HG03139 (cell line): ENCODE measurements around the gene STMND1.

Experiments used
- ATAC-seq: cut with Tn5 transposase; IDR thresholded peaks from one replicate; pipeline ENCODE4 v1.9.1; 2021; ENCODE audit not compliant: unreplicated experiment

The STMND1 gene

DNA sequence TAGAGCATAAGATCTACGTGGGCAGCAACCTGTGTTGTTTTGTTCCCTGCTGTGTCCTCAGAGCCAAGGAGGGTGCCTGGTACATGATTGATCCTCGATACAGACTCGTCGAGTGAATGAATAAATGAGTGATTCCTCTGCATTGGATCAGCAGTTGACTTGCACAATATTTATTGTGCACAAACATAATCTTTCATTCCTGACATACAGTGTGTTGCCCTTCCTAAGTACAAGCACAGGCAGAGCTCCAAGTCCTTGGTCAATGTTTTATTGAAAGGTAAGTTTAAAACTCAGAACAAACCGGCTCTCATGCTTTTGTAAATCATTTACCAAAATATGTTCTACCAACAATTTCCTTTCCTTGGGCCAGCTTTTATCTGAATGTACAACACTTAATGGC, 57.4 kb downstream of the STMND1 start:
- ATAC-seq: no peak

DNA sequence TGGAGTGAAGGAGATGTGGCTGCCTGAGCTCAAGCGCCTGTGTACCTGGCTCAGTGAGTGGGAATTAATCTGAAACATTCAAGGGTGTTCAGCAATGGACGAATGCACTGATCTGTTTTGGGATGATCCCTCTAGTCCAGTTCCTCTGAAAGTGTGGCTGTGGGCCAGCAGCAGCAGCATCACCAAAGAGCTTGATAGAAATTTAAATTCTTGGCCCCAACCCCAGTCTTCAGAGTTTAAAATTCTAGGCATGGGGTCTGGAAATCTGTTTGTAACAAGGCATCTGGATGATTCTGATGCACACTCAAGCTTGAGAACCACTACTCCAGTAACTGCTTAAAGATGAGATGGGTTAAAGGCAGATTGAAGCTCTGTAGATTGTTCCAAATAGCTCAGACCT, 59.2 kb downstream of the STMND1 start:
- no peak for ATAC-seq

DNA sequence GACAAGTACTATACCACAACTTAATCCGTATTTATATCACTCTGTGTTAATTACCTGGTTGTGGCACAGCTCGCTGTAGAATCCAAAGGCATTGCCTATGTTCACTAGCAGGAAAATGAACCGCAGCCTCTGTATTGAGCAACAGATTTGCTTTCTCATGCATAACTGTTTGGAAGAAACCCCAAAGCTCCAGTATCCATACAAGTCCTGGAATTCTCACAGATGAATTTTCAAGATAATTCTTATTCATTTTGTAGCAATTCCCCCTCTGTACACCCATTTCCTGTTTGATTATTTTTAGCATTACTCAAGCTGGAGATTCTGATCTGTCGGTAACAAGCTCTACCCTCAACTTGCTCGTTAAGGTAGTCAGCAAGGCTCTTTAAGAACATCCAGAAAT, 63.5 kb downstream of the STMND1 start:
- ATAC-seq: no peak

- ATAC-seq: no peak
These were observed 65.6 kb downstream of the STMND1 start for GRCh38 chr6:17167327-17167979.

DNA sequence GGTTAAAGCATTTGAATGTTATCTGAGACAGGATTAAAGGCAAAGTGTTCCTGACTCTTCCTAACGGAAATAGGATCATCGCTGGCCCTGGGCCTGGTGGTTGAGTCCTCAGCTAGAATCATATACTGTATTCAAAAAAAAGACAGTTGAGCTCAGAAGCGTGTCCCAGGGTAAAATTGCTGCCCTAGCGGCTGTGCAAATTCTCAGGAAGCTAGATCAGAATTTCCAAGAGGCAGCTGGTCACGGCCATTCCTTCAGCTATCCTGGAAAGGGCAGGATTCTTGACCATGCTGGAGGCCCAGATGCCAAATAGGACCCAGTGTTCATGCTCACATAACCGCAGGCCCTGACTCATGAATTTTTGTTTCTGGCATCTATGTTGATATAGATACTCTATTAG, 67.4 kb downstream of the STMND1 start:
- ATAC-seq: no peak

DNA sequence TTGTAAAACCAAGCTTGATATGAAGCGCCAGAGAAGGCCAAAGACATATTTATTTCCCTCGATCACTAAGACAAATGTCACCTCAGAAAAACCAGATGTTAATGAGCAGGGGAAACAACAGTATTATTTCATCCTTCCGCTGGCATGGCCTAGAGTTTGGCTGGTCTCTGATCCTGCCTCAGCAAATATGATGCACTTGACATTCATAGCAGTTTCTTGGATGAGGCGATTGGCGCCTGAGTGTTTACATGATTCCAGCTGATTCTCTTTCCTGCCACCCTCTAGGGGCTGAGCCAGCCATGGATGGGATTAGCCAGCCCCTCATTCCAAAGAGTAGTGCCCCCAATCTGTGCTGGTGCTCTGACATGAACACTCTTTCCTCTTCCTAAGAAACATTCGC, 67.9 kb downstream of the STMND1 start:
- ATAC-seq: no peak

DNA sequence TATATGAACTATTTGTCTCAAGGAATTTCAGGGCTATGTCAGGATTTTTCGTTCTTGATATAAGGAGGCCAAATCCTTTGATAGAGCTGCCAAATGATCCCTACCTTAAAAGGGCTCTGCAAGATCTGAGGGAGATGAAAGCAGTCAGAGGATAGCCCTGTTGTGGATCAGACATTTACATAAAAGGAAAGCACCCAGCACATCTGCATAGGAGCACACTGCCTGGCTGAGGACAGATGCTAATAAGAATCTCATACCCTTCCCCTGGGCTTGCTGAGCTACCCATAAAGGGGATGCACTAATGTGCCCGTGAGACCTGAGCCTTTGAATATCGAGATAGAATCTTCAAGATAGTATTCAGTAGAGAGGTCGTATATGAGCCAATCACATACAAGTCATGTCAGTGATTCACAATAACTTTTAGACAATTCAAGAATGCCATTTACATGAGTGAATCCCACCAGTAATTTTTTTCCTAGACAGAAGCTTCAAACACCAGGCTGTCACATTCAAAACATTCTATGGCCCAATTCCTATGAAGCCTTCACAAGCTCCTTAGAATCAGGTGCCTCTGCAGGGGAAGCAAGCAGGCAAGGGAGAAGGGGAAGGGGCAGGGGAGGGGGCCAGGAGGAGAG, 71.1 kb downstream of the STMND1 start:
- no peak for ATAC-seq

DNA sequence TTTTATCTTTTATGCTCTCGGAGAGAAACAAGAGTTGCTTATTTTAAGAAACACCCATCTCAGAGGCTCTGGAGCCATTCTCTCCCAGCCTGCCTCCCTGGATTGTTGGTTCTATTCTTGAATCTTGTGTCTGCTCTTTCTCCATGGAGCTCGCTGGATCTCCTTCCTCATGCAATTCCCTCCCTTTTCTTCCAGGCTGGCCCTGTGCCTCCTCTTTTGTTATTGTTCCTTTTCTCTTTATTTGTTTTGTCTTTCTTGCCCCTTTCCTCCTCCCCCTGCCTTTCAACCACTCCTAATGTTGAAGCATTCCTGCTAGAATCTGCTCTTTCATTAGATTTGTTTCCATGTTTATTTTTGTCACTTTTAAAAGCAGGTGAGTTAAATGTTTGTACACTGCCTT, 76.5 kb downstream of the STMND1 start:
- no peak for ATAC-seq

DNA sequence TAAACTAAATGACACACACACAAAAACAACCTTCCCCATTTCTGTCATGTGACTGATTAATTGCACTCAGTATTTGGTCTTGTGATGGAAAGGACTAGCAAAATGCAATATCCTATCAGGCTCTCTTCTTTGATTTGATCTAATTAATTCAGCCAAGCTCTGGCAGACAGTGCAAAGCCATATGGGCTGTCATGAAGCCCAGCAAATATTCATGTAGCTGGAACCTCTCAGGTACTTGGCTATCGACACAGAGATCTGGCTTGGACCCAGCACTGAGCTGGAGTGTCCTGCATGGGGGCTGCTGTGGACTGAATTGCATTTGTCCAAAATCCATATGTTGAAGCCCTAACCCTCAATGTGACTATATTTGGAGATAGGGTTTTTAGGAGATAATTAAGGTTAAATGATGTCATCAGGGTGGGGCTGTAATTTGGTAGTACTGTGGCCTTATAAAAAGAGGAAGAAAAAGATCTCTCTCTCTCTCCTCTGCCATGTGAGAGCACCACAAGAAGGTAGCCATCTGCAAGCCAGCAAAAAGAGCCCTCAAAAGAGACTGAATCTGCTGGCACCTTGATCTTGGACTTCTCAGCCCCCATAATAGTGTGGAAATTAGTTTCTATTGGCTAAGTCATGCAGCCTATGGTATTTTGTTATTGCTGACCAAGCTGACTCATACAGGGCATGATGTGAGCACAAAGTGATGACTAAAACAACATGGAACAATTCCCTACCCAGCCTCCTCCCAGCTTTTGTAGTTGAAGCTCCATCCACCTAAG, 77.1 kb downstream of the STMND1 start:
- ATAC-seq: no peak

GRCh38 chr6:17179530-17180073, 77.8 kb downstream of the STMND1 start:
- ATAC-seq: no peak
